Sigmoid colon (tissue), 4 donors: ENCODE results near the gene SLC36A4.

Experiments
- POLR2A ChIP-seq, 2 donors: fragments of 450-650 bp; IDR thresholded peaks; one replicate each; pipeline ENCODE4 v1.6.1; 2016; ENCODE audit warnings: antibody characterized with exemption in 2 of 2, mild to moderate bottlenecking in 2 of 2, moderate library complexity in 2 of 2
- POLR2AphosphoS5 ChIP-seq, 4 donors: sonication (generic); formaldehyde crosslinking; IDR thresholded peaks; one replicate each; pipeline ENCODE4 v1.6.1; 2017; ENCODE audit warnings: antibody characterized with exemption in 4 of 4
- TF ChIP-seq, protein P1 (sequence below), 4 experiments: fragments of 450-650 bp in 3 of 4; fragments of 200-600 bp in 1 of 4; IDR thresholded peaks; one replicate each; pipeline ENCODE4 v1.5.1; 2016 to 2019; ENCODE audit warnings: antibody characterized with exemption in 4 of 4, mild to moderate bottlenecking in 3 of 4, moderate library complexity in 2 of 4

GRCh38 chr11:93229876-93230275 lies 32.1 kb upstream of the SLC36A4 start:
- no peak for TF ChIP-seq POLR2AphosphoS5 (IDR thresholded peaks at IDR 0.05)
- TF ChIP-seq, protein P1, sequence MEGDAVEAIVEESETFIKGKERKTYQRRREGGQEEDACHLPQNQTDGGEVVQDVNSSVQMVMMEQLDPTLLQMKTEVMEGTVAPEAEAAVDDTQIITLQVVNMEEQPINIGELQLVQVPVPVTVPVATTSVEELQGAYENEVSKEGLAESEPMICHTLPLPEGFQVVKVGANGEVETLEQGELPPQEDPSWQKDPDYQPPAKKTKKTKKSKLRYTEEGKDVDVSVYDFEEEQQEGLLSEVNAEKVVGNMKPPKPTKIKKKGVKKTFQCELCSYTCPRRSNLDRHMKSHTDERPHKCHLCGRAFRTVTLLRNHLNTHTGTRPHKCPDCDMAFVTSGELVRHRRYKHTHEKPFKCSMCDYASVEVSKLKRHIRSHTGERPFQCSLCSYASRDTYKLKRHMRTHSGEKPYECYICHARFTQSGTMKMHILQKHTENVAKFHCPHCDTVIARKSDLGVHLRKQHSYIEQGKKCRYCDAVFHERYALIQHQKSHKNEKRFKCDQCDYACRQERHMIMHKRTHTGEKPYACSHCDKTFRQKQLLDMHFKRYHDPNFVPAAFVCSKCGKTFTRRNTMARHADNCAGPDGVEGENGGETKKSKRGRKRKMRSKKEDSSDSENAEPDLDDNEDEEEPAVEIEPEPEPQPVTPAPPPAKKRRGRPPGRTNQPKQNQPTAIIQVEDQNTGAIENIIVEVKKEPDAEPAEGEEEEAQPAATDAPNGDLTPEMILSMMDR (IDR thresholded peaks at IDR 0.05) = no peak
- no peak for TF ChIP-seq POLR2A (IDR thresholded peaks at IDR 0.05)
